Measurements from ENCODE around the gene INPP5E. TPM values are rescaled to one million over a fixed set of nuclear protein-coding genes. Genes with fewer than 3 reads are reported as not detected.

The INPP5E gene
- total and polyA plus RNA-seq, 2 donors (not counting 1 experiment from before 2014, with no cell fraction given): 31.0 to 33.1 TPM

- Histone ChIP-seq H3K36me3 (replicated peaks in 1 of 2; ENCODE audit: control extremely low read depth in 1 of 2, control insufficient read depth in 1 of 2, extremely low read depth in 1 of 2, insufficient read depth in 2 of 2, low read length in 1 of 2) (peaks cover 0 to 17% of the 10 kb centered on the region in 2 experiments), H3K4me3 (ENCODE audit: control extremely low read depth in 1 of 5, extremely low read depth in 1 of 5, insufficient read depth in 1 of 5, low read depth in 2 of 5, low read length in 4 of 5) (no peak overlapping the region), H3K27ac (ENCODE audit: low read length in 2 of 2) (no peak overlapping the region), H3K9ac (ENCODE audit: low read length) (no peak overlapping the region), H3K9me3 (ENCODE audit: control extremely low read depth in 1 of 3, control insufficient read depth in 2 of 3, insufficient read depth in 1 of 3, low read length in 2 of 3) (no peaks in the 10 kb centered on the region), H3K79me2 (ENCODE audit: control insufficient read depth, insufficient read depth, low read length) (no peaks in the 10 kb centered on the region), H3K4me1 (ENCODE audit: control insufficient read depth in 2 of 2, insufficient read depth in 2 of 2, low read length in 2 of 2) (no peaks in the 10 kb centered on the region), H2AFZ (ENCODE audit: insufficient read depth, low read depth, low read length, poor library complexity, severe bottlenecking) (no peak overlapping the region), H4K20me1 (ENCODE audit: control insufficient read depth, insufficient read depth, low read length, poor library complexity, severe bottlenecking) (no peaks in the 10 kb centered on the region), H3K4me2 (replicated peaks; ENCODE audit: low read depth, low read length, poor library complexity, severe bottlenecking) (no peak overlapping the region), H3K27me3 (replicated peaks in 1 of 4; ENCODE audit: control extremely low read depth in 1 of 4, control insufficient read depth in 3 of 4, insufficient read depth in 4 of 4, low read length in 3 of 4) (no peaks in the 10 kb centered on the region)
- ChIA-PET CTCF (no interaction called here), POLR2A (no interaction called here)
- intact Hi-C loops (cut with micrococcal nuclease): no loop called here
- no peak for DNase-seq
- Mint-ChIP-seq H3K4me1 (no peaks in the 10 kb centered on the region), H3K27me3 (no peaks in the 10 kb centered on the region), H3K27ac (no peak overlapping the region), H3K9me3 (ENCODE audit: insufficient read depth) (no peaks in the 10 kb centered on the region), H3K4me3 (no peak overlapping the region)
- ATAC-seq (ENCODE audit: low read depth): no peak
- TF ChIP-seq CTCF (IDR thresholded peaks at IDR 0.05) (no peak), EZH2 (IDR thresholded peaks at IDR 0.05; ENCODE audit: borderline replicate concordance, insufficient read depth, low read depth, low read length, poor library complexity, severe bottlenecking) (no peak)
- WGBS (ENCODE audit: insufficient coverage): 94% methylated on average over 14 of the region's 17 CpGs
These were observed 59.3 kb downstream of the INPP5E start for GRCh38 chr9:136380381-136380780.

GRCh38 chr9:136379891-136380290 lies 59.8 kb downstream of the INPP5E start:
- intact Hi-C loops (cut with micrococcal nuclease): no loop called here
- POLR2A ChIA-PET: no interaction called here

More at GRCh38 chr9:136379891-136380290, 59.8 kb downstream of the INPP5E start:
- Histone ChIP-seq H3K27ac (ENCODE audit: low read length in 2 of 2) (no peak overlapping the region), H3K9ac (ENCODE audit: low read length) (no peak overlapping the region), H2AFZ (ENCODE audit: insufficient read depth, low read depth, low read length, poor library complexity, severe bottlenecking) (no peak overlapping the region), H3K79me2 (ENCODE audit: control insufficient read depth, insufficient read depth, low read length) (no peaks in the 10 kb centered on the region), H3K9me3 (ENCODE audit: control extremely low read depth in 1 of 3, control insufficient read depth in 2 of 3, insufficient read depth in 1 of 3, low read length in 2 of 3) (no peaks in the 10 kb centered on the region), H3K4me3 (ENCODE audit: control extremely low read depth in 1 of 5, extremely low read depth in 1 of 5, insufficient read depth in 1 of 5, low read depth in 2 of 5, low read length in 4 of 5) (no peak overlapping the region), H3K4me2 (replicated peaks; ENCODE audit: low read depth, low read length, poor library complexity, severe bottlenecking) (no peak overlapping the region), H4K20me1 (ENCODE audit: control insufficient read depth, insufficient read depth, low read length, poor library complexity, severe bottlenecking) (no peaks in the 10 kb centered on the region), H3K4me1 (ENCODE audit: control insufficient read depth in 2 of 2, insufficient read depth in 2 of 2, low read length in 2 of 2) (no peaks in the 10 kb centered on the region), H3K27me3 (replicated peaks in 1 of 4; ENCODE audit: control extremely low read depth in 1 of 4, control insufficient read depth in 3 of 4, insufficient read depth in 4 of 4, low read length in 3 of 4) (no peaks in the 10 kb centered on the region), H3K36me3 (replicated peaks in 1 of 2; ENCODE audit: control extremely low read depth in 1 of 2, control insufficient read depth in 1 of 2, extremely low read depth in 1 of 2, insufficient read depth in 2 of 2, low read length in 1 of 2) (peaks cover 0 to 17% of the 10 kb centered on the region in 2 experiments)
- no peak overlapping the region for H3K4me3 Mint-ChIP-seq
- DNase-seq: no peak
- H3K27me3 Mint-ChIP-seq: no peaks in the 10 kb centered on the region
- ATAC-seq (ENCODE audit: low read depth): no peak
- TF ChIP-seq CTCF (IDR thresholded peaks at IDR 0.05) (no peak), EZH2 (IDR thresholded peaks at IDR 0.05; ENCODE audit: borderline replicate concordance, insufficient read depth, low read depth, low read length, poor library complexity, severe bottlenecking) (no peak)
- H3K4me1 Mint-ChIP-seq: no peaks in the 10 kb centered on the region
- WGBS (ENCODE audit: insufficient coverage): 90% methylated on average over 8 of the region's 11 CpGs
- H3K9me3 Mint-ChIP-seq (ENCODE audit: insufficient read depth): no peaks in the 10 kb centered on the region
- CTCF ChIA-PET: no interaction called here
- H3K27ac Mint-ChIP-seq: no peak overlapping the region
